GM12872 (cell line): ENCODE data around the gene STRADA.

Source experiments
- CTCF ChIP-seq: IDR thresholded peaks from 3 replicates; pipeline ENCODE4 v1.5.1; 2011; ENCODE audit warnings: low read depth, mild to moderate bottlenecking, low read length, moderate library complexity; ENCODE audit not compliant: insufficient read depth

STRADA gene

GRCh38 chr17:63716426-63716825 is 25.2 kb downstream of the STRADA start:
- TF ChIP-seq CTCF, result no peak

DNA sequence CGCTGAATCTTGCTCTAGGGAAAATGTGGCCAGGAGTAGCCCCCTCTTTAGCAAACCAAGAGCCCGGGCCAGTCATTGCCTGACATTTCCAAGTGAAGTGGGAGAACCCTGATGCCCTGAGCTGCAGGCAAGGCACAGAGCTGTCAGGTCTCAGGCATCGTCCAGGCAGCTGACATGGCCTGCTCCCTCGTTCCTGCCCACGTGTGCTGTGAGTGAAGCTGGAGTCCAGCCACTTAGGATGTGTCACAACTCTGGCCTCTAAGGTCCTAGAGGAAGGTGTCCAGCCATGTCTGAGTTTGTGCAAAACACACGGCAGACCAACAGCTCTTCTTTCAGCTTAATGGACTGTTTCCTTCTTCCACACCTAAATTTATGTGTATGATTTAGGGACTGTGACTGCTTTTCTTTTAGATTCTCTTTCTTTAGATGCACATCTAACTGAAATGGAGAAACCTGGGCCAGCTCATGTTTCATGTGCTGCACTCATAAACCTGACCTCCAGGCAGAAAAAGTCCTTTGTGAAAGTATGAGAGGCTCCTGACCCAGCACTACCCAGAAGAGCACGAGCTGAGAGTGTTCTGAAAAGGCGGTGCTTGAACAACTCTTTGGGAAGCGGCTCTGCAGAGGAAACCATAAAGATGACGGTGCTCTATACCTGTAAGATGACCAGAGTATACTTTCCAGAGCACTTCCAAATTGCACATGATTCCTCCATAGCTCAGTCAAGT is 26.9 kb downstream of the STRADA start:
- no peak for TF ChIP-seq CTCF

- TF ChIP-seq CTCF, result no peak
Measured at GRCh38 chr17:63709110-63709509, 32.5 kb downstream of the STRADA start.

DNA sequence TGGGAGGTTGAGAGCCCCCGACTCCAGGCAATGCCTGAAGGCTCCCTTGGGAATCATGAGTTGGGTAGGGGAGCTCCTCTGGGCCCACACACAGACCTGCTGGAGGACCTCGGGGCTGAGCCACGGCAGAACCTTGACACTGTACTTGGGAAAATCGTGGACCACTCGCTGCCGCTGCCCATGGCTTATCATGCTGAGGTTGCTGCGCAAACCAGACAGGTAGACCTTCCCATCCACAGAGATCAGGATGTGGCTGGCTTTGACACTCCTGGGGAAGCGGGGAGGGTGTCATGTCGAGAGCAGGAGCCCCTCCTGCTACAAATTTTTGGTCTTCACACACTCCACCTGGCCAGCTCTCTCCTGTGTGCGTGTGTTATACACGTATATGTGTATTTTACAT is 34.4 kb downstream of the STRADA start:
- no peak for TF ChIP-seq CTCF

GRCh38 chr17:63706336-63707082 is 35.1 kb downstream of the STRADA start:
- TF ChIP-seq CTCF, result no peak

GRCh38 chr17:63705657-63706056 is 35.9 kb downstream of the STRADA start:
- no peak for TF ChIP-seq CTCF

- no peak for TF ChIP-seq CTCF
Measured at GRCh38 chr17:63704836-63705235, 36.8 kb downstream of the STRADA start.
